Anterior cingulate cortex (tissue), 58 donors: ENCODE measurements around the gene CASS4.
"Not testable (repeated sequence)": the region's sequence is repeated elsewhere in the genome, so short reads cannot be mapped to it uniquely, and the experiment has no call there.

ENCODE experiments used
- DNase-seq, 58 donors: peaks; one replicate each; lab custom pipeline; 2025; lab: John Stamatoyannopoulos, UW

Gene CASS4

DNA sequence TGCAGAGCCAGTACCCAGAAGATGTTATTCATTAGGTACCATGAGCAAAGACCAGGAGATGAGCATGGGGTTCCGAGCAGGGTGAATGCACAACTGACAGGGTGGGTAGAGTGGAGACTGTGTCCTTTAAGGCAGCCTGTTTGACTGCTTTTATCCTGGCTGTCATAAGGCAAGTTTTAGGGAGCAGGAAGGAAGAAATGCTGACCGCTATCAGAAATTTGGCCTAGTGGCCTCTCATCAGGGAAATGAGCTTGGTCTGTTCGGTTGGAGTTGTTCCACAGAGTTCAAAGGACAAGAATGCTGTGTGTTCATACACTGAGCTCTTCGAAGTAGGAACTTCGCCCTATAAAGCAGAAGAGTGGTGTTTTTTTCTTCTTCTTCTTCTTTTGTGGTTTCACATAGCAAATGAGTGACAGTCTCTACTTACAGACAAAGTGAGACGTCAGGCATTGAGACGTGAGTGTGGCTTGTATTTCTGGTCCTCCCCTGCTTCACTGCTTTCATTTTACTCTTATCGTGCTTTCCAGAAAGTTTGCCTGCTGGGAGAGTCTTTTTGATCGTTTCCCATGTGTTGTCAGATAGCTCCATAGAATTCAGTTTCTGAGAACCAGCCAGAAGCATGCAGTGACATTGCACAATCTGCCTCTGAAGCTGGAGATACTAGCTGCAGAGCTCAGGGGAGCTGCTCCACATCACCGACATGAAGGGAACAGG, at the start of gene CASS4:
TSS of gene CASS4 (plus strand) at position 502 of the 714 bp plus-strand sequence. CDS start at position 701, 199 bp downstream.
- peak in 1 of 58 donors; percentile 21 for DNase-seq

GRCh38 chr20:56362833-56363413, 49.1 kb upstream of the CASS4 start:
- no peak for DNase-seq

DNA sequence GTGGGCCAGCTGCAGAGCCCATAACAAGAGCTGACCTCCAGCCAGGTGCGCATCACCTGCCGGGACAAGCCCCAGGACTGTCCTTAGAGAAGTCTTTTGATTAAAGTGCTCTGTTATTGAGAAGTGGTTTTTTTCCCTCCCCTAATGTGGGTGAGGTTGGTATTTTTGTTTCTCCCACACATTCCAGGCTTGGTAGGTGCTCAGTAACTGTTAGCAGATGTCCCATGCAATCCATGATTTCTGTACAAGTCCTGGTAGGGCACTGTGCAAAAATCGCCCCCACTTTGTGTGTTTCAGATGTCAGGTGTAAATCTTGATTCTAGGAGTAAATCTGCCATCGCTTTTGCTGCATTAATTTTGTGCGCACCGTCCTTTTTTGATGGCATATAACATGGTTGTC, 48.6 kb upstream of the CASS4 start:
- no peak for DNase-seq

DNA sequence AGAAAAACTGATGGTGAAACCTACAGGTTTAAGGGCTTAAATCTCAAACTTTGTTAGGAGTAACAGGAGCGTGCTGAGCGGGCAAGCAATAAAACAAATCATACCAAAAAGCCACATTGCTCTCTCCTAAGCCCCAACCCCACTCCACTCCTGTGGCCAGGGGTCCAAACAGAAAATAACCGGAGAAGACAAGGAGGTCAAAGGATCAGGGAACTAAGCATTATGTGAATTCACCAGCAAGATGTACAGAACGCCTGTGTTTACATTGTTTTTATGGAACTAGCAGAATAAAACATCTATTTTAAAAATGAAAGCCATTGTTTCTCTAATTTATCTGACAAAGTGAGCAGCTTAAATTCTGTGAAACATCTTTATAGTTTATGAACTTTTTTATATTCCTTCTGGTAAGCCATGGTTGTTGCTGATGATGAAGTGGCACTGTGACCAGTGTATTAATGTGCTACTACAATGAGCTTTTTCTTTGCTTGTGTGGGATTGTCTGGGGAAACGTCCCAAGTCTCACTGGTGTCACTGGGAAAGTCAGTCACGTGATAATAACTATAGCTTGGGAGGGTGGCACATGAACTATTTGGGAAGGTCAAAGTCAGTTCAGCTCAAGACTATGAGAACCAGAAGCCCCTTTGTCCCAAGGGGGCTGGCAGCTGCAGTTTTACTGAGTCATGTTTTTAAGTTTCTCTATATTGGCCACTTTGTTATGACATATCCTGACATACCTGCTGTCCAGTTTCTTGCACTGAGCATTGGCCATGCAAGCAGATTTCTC, 43.5 kb upstream of the CASS4 start:
- DNase-seq, result peak in 15 of 58 donors; percentile 4 to 74 (median 31)

- no peak for DNase-seq
These were observed 42.9 kb upstream of the CASS4 start for GRCh38 chr20:56369179-56369578.

GRCh38 chr20:56371977-56372376, 40.1 kb upstream of the CASS4 start:
- DNase-seq, result peak in 1 of 58 donors; percentile 11

DNA sequence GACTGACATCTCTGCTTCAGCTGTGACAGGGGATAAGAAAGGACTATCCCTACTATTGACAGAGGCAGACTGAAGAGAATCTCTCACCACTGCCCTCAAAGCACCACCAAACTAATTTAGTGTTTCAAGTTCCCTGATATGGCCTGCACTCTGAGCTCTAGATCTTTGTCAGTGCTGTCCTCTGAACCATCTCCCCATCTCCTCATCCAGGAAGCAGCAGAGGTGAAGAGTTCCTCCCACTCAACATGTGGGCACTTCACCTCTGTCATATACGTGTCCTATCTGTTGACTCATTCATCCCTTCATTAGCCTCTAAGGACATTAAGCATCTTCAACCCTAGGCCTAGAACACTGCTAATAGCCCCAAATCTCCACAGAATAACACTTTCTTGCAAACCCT, 39.2 kb upstream of the CASS4 start:
- no peak for DNase-seq

GRCh38 chr20:56373942-56374341, 38.1 kb upstream of the CASS4 start:
- DNase-seq, result no peak

GRCh38 chr20:56376331-56376730, 35.7 kb upstream of the CASS4 start:
- no peak for DNase-seq

DNA sequence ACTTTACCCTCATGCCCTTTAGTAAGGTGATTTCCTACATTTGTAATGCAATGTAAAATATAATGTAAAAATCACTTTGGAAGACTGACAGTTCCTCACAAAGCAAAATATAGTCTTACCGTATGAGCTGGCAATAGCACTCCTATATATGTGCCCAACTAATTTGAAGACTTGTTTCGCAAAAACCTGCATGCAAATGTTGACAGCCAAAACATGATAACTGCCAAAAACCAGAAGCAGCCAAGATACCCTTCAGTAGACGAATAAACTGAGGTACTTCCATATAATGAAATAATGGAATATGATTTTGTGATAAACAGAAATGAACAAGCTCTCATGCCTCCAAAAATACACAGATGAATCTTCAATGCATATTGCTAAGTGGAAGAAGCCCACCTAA, 33.7 kb upstream of the CASS4 start:
- DNase-seq, result no peak

DNA sequence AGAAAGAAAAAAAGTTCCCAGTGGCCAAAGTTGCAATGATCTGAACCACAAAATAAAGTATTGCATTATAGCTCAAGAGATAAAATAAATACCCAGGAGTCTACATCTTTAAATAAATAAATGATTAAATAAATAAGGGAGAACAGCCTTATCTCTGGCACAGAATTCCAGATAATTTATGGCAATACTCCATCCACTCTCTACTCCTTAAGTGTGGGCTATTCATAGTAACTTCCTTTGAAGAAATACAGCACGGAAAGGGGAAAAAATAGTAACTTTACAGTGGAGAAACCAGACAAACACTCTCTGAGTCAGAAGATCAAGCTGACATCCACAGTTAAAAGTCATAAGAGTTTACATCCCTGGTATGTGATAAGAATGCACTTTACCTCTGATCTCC, 31.7 kb upstream of the CASS4 start:
- no peak for DNase-seq

- DNase-seq, result no peak
These were observed 30.6 kb upstream of the CASS4 start for GRCh38 chr20:56381501-56381900.

DNA sequence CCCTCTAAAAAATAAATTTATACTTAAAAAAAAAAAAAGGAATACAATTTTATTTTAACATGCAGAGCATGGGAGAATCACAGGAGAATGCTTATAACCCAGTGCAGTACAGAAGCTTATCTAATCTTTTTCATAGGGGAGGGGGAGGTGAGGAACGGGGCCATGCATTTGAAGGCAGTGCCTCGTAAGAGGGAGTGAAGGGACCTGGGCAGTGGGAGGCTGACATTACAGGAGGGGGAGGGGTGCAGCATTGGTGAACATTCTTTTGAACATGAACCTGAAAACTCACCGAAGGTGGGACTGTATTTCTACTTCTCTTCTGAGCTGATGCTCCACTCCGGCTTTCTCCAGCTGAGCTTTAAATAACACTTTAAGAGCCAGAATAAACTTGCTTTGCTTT, 29.4 kb upstream of the CASS4 start:
- no peak for DNase-seq

DNA sequence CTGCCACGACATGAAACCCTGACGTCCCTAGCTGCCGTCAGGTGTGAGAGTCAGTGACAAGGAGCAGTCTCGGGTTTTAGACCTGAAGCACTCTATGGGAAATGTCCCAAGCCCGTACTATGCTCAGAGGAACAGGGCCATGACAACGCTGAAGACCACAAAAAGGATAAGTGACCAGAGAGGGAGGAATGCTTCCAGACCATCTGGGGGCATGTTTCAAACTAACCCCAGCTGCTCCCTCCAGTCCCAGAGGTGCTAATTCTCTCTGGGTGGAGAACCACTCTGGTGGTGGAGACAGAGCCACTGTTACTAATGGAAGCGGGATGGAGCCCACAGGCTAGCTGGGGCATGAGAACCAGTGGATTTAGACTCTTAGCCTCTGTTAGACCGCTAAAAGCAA, 28.7 kb upstream of the CASS4 start:
- DNase-seq, result no peak

- no peak for DNase-seq
These were observed 26.9 kb upstream of the CASS4 start for GRCh38 chr20:56385130-56385529.

DNA sequence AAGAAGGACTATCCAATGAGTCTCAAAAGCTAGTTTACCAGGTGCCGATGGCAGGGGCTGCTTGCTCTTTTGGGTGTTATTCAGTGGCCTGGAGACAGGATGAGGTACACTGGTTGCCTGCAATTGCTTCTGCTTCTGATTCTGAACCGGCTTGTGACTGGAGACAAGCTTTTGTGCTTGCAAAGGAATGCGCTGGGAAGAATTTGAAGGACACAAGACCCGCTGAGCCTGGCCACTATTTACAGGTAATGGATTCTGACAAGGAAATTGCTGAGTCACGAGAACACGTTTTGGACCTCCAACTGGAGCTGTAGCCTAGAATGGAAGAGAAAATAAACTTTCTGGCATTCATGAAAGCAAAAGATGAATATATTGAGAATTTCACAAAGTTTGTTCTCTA, 25.8 kb upstream of the CASS4 start:
- DNase-seq, result no peak

DNA sequence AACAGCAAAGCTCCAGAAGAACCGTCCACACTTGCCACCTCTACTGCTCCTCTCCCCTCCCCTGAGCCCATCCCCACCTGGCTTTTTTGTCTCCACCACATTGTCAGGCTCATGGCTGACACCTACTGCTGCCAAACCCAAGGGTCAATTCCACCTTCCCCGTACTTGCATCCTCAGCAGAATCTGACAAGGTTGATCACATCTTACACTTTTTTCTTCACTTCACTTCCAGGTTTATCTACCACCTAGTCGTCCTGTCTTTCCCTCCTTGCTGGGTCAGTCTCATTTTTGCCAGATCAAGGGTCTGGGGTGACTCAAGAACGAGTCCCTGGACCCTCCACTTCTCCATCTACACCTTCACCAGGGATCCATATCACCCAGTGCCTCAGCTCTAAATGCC, 23.2 kb upstream of the CASS4 start:
- no peak for DNase-seq

- no peak for DNase-seq
These were observed 22.3 kb upstream of the CASS4 start for GRCh38 chr20:56389807-56390206.

DNA sequence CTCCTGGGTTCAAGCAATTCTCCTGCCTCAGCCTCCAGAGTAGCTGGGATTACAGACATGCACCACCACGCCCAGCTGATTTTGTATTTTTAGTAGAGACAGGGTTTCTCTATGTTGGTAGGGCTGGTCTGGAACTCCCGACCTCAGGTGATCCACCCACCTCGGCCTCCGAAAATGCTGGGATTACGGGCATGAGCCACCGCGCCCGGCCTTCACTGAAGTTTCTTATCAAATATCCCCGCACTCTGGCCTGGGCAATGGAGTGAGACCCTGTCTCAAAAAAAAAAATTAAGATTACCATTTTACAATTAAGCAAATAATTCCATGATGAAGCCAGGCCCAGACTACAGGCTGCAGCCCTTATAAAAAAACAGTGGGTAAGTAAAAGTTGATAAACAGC, 21.7 kb upstream of the CASS4 start:
- not testable (repeated sequence) for DNase-seq

GRCh38 chr20:56391037-56391436, 21.0 kb upstream of the CASS4 start:
- no peak for DNase-seq

- DNase-seq, result peak in 1 of 58 donors; percentile 35
These were observed 20.4 kb upstream of the CASS4 start for GRCh38 chr20:56391596-56392131.
